Neural cell (in vitro differentiated cells): ENCODE data around the gene MXI1. TPM values are rescaled to one million over a fixed set of nuclear protein-coding genes. Genes with fewer than 3 reads are reported as not detected.

Experiments
- H2AFZ ChIP-seq: fragments of 200-600, 300-800 bp; sonication (generic), shearing (Covaris generic); 2 replicates; pipeline ENCODE4 v1.6.0; 2014; ENCODE audit warnings: low read depth, mild to moderate bottlenecking, antibody characterized with exemption, low read length, moderate library complexity
- H3F3A ChIP-seq: fragments of 200-600 bp; shearing (Covaris generic); 2 replicates; pipeline ENCODE4 v1.6.1; 2016; ENCODE audit warnings: mild to moderate bottlenecking, moderate library complexity, mixed read lengths, antibody characterized with exemption, low read length; ENCODE audit not compliant: insufficient read depth, poor library complexity, severe bottlenecking
- H3K27ac ChIP-seq: fragments of 200-600, 300-800 bp; sonication (generic), shearing (Covaris generic); 2 replicates; pipeline ENCODE4 v1.5.1; 2014; ENCODE audit warnings: mild to moderate bottlenecking, low read length, moderate library complexity
- H3K27me3 ChIP-seq: fragments of 300-800, 200-600 bp; sonication (generic), shearing (Covaris generic); 2 replicates; pipeline ENCODE4 v1.6.0; 2014; ENCODE audit warnings: mild to moderate bottlenecking, low read depth, low read length, moderate library complexity; ENCODE audit not compliant: insufficient read depth
- H3K36me3 ChIP-seq: fragments of 300-800, 200-600 bp; sonication (generic), shearing (Covaris generic); 2 replicates; pipeline ENCODE4 v1.5.1; 2014; ENCODE audit warnings: mild to moderate bottlenecking, antibody characterized with exemption, low read length, moderate library complexity; ENCODE audit not compliant: insufficient read depth
- H3K4me2 ChIP-seq: fragments of 300-800, 200-600 bp; sonication (generic), shearing (Covaris generic); 2 replicates; pipeline ENCODE4 v1.6.0; 2014; ENCODE audit warnings: mild to moderate bottlenecking, low read length
- H3K4me3 ChIP-seq: fragments of 300-800, 200-600 bp; sonication (generic), shearing (Covaris generic); 2 replicates; pipeline ENCODE4 v1.5.1; 2014; ENCODE audit warnings: mild to moderate bottlenecking, low read length, moderate library complexity
- H3K79me2 ChIP-seq: fragments of 200-600 bp; shearing (Covaris generic); replicated peaks from 2 replicates; pipeline ENCODE4 v1.6.0; 2014; ENCODE audit warnings: mild to moderate bottlenecking, low read length, moderate library complexity; ENCODE audit not compliant: insufficient read depth
- H3K9ac ChIP-seq: fragments of 300-800, 200-600 bp; sonication (generic), shearing (Covaris generic); 2 replicates; pipeline ENCODE4 v1.6.1; 2016; ENCODE audit warnings: mild to moderate bottlenecking, low read length, mixed read lengths
- H3K9me2 ChIP-seq: fragments of 200-600 bp; shearing (Covaris generic); 2 replicates; pipeline ENCODE4 v1.6.1; 2016; ENCODE audit warnings: mild to moderate bottlenecking, low read length, mixed read lengths; ENCODE audit not compliant: insufficient read depth
- H3K9me3 ChIP-seq: fragments of 200-600, 300-800 bp; sonication (generic), shearing (Covaris generic); 2 replicates; pipeline ENCODE4 v1.6.1; 2016; ENCODE audit warnings: mild to moderate bottlenecking, mixed run types, low read length, moderate library complexity, mixed read lengths
- H4K20me1 ChIP-seq: fragments of 200-600 bp; shearing (Covaris generic); 2 replicates; pipeline ENCODE4 v1.6.1; 2016; ENCODE audit warnings: mild to moderate bottlenecking, mixed run types; ENCODE audit not compliant: insufficient read depth
- CTCF ChIP-seq: fragments of 450-650 bp; IDR thresholded peaks from 2 replicates; pipeline ENCODE4 v1.5.1; 2014; ENCODE audit warnings: antibody characterized with exemption, mild to moderate bottlenecking, moderate library complexity; ENCODE audit not compliant: poor library complexity, severe bottlenecking
- EP300 ChIP-seq: fragments of 450-650 bp; conservative IDR thresholded peaks from 2 replicates; pipeline ENCODE4 v1.6.1; 2014; ENCODE audit warnings: antibody characterized with exemption, mild to moderate bottlenecking, moderate library complexity; ENCODE audit not compliant: poor library complexity, severe bottlenecking
- EZH2 ChIP-seq: fragments of 200-600, 300-800 bp; shearing (Covaris generic), sonication (generic); IDR thresholded peaks from 2 replicates; pipeline ENCODE4 v1.6.1; 2014; ENCODE audit warnings: antibody characterized with exemption, low read length, borderline replicate concordance, mild to moderate bottlenecking; ENCODE audit not compliant: insufficient read depth, poor library complexity, severe bottlenecking
- MXI1 ChIP-seq: fragments of 450-650 bp; conservative IDR thresholded peaks from 2 replicates; pipeline ENCODE4 v1.6.1; 2014; ENCODE audit warnings: antibody characterized with exemption, mild to moderate bottlenecking; ENCODE audit not compliant: poor library complexity, severe bottlenecking
- POLR2AphosphoS5 ChIP-seq: IDR thresholded peaks from 2 replicates; pipeline ENCODE4 v1.6.1; 2012
- RAD21 ChIP-seq: fragments of 450-650 bp; conservative IDR thresholded peaks from 2 replicates; pipeline ENCODE4 v1.6.1; 2014; ENCODE audit warnings: antibody characterized with exemption, mild to moderate bottlenecking, moderate library complexity
- REST ChIP-seq: IDR thresholded peaks from 2 replicates; pipeline ENCODE4 v1.6.1; 2012; ENCODE audit warnings: borderline replicate concordance
- SMC3 ChIP-seq: fragments of 450-650 bp; conservative IDR thresholded peaks from 2 replicates; pipeline ENCODE4 v1.6.1; 2014; ENCODE audit warnings: antibody characterized with exemption, mild to moderate bottlenecking, moderate library complexity; ENCODE audit not compliant: poor library complexity
- TAF1 ChIP-seq: IDR thresholded peaks from 2 replicates; pipeline ENCODE4 v1.6.1; 2012; ENCODE audit warnings: low read depth
- polyA plus RNA-seq: library from polyadenylated mRNA; depleted of rRNA; stranded (reverse); fragments of >200 nt; gene quantifications from 2 replicates; pipeline ENCODE4 v1.2.3, GENCODE V29; 2014

MXI1 gene
- polyA plus RNA-seq, 1 donor from 2014 or later, result 69.5 TPM

GRCh38 chr10:110274647-110275046 lies 67.2 kb downstream of the MXI1 start:
- no peak overlapping the region for H2AFZ ChIP-seq
- peaks cover 5% of the 10 kb centered on the region for H3K79me2 ChIP-seq
- no peaks in the 10 kb centered on the region for H3K36me3 ChIP-seq
- no peak overlapping the region for H3K4me3 ChIP-seq
- TF ChIP-seq POLR2AphosphoS5 (no peak), MXI1 (no peak), REST (no peak), SMC3 (no peak), RAD21 (no peak), EP300 (no peak), CTCF (no peak), EZH2 (no peak), TAF1 (no peak)
- H3K27me3 ChIP-seq, result no peaks in the 10 kb centered on the region
- no peak overlapping the region for H3K27ac ChIP-seq
- H3K9me3 ChIP-seq, result no peaks in the 10 kb centered on the region
- H3F3A ChIP-seq, result peaks cover 3% of the 10 kb centered on the region
- H4K20me1 ChIP-seq, result no peaks in the 10 kb centered on the region
- no peak overlapping the region for H3K9ac ChIP-seq
- no peak overlapping the region for H3K4me2 ChIP-seq
- H3K9me2 ChIP-seq, result no peaks in the 10 kb centered on the region

DNA sequence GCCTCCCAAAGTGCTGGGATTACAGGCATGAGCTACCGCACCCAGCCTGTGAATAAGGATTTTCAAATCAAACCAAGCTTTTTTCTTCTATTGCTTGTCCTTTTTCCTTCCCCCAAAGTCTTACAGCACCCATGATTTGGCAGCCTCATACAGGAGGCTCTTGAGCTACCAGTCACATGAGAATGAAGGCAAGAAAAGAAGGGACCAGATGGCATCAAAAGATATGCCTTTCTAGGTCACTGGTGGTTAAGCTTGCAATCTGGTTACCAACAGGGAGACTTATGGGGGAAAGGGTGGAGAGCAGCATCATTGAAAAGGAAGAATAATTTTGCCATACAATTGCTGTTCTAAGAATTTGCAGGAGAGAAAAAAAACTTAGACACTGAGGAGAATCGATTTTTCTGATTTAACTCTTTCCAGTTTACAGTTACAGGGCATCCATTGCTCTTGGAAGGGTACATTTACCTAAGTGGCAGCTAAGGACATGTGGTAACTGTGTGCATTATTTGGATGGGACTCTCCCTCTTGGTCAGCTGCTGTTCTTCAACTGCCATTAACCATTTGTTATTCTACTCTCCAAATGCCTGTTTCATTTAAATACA lies 67.8 kb downstream of the MXI1 start:
- no peak overlapping the region for H2AFZ ChIP-seq
- H3K4me3 ChIP-seq, result no peak overlapping the region
- TF ChIP-seq POLR2AphosphoS5, result no peak
- TF ChIP-seq REST, result no peak
- TF ChIP-seq TAF1, result no peak
- TF ChIP-seq CTCF, result no peak
- no peak for TF ChIP-seq RAD21
- no peak for TF ChIP-seq MXI1
- TF ChIP-seq EP300, result no peak
- no peak for TF ChIP-seq EZH2
- no peak for TF ChIP-seq SMC3
- H3K9me2 ChIP-seq, result no peaks in the 10 kb centered on the region
- no peak overlapping the region for H3K9ac ChIP-seq
- peaks cover 3% of the 10 kb centered on the region for H3F3A ChIP-seq
- peaks cover 5% of the 10 kb centered on the region for H3K79me2 ChIP-seq
- H3K9me3 ChIP-seq, result no peaks in the 10 kb centered on the region
- H3K36me3 ChIP-seq, result no peaks in the 10 kb centered on the region
- no peaks in the 10 kb centered on the region for H3K27me3 ChIP-seq
- no peak overlapping the region for H3K4me2 ChIP-seq
- H3K27ac ChIP-seq, result no peak overlapping the region
- H4K20me1 ChIP-seq, result no peaks in the 10 kb centered on the region
